Glutamatergic neuron (in vitro differentiated cells): ENCODE measurements around the gene TFRC. TPM values are rescaled to one million over a fixed set of nuclear protein-coding genes. Genes with fewer than 3 reads are reported as not detected.
"Not testable (repeated sequence)": the region's sequence is repeated elsewhere in the genome, so short reads cannot be mapped to it uniquely, and the experiment has no call there.

ENCODE experiments used
- DNase-seq: peaks from one replicate; pipeline ENCODE4 v3.0.0; 2022
- H3K27ac Mint-ChIP-seq: one replicate; pipeline ENCODE4 v1.8.0; 2020; ENCODE audit warnings: mild to moderate bottlenecking, mixed read lengths, inconsistent platforms; ENCODE audit not compliant: unreplicated experiment
- H3K27me3 Mint-ChIP-seq: one replicate; pipeline ENCODE4 v1.8.0; 2020; ENCODE audit warnings: mild to moderate bottlenecking, moderate library complexity, mixed read lengths, inconsistent platforms; ENCODE audit not compliant: unreplicated experiment
- H3K36me3 Mint-ChIP-seq: one replicate; pipeline ENCODE4 v1.8.0; 2020; ENCODE audit warnings: mild to moderate bottlenecking, mixed read lengths, inconsistent platforms; ENCODE audit not compliant: unreplicated experiment
- H3K4me1 Mint-ChIP-seq: one replicate; pipeline ENCODE4 v1.8.0; 2020; ENCODE audit warnings: mild to moderate bottlenecking, low read depth, mixed read lengths, inconsistent platforms; ENCODE audit not compliant: unreplicated experiment
- H3K4me3 Mint-ChIP-seq: one replicate; pipeline ENCODE4 v1.8.0; 2020; ENCODE audit warnings: mild to moderate bottlenecking, mixed read lengths, inconsistent platforms; ENCODE audit not compliant: unreplicated experiment
- H3K9me3 Mint-ChIP-seq: one replicate; pipeline ENCODE4 v1.8.0; 2020; ENCODE audit warnings: mild to moderate bottlenecking, moderate library complexity, mixed read lengths, inconsistent platforms; ENCODE audit not compliant: unreplicated experiment
- total RNA-seq: library from RNA; stranded (reverse); fragmentation: NEBNext Ultra II Directional; extraction: Animal tissue kit (Norgen Biotek cat#: 25700); gene quantifications from one replicate; pipeline ENCODE4 v1.2.1, GENCODE V29; 2021; ENCODE audit not compliant: unreplicated experiment
- TF ChIP-seq, protein P1 (sequence below): fragments of 200-600 bp; sonication (generic); IDR thresholded peaks from one replicate; pipeline ENCODE4 v1.5.0; 2021; ENCODE audit not compliant: partially characterized antibody, unreplicated experiment

The TFRC gene
- total RNA-seq, 1 donor from 2014 or later, result 35.8 TPM

- H3K4me1 Mint-ChIP-seq, result no peaks in the 10 kb centered on the region
- no peak overlapping the region for H3K27ac Mint-ChIP-seq
- H3K9me3 Mint-ChIP-seq, result peaks cover 6% of the 10 kb centered on the region
- no peak for DNase-seq
- TF ChIP-seq, protein P1, sequence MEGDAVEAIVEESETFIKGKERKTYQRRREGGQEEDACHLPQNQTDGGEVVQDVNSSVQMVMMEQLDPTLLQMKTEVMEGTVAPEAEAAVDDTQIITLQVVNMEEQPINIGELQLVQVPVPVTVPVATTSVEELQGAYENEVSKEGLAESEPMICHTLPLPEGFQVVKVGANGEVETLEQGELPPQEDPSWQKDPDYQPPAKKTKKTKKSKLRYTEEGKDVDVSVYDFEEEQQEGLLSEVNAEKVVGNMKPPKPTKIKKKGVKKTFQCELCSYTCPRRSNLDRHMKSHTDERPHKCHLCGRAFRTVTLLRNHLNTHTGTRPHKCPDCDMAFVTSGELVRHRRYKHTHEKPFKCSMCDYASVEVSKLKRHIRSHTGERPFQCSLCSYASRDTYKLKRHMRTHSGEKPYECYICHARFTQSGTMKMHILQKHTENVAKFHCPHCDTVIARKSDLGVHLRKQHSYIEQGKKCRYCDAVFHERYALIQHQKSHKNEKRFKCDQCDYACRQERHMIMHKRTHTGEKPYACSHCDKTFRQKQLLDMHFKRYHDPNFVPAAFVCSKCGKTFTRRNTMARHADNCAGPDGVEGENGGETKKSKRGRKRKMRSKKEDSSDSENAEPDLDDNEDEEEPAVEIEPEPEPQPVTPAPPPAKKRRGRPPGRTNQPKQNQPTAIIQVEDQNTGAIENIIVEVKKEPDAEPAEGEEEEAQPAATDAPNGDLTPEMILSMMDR, result no peak
- H3K27me3 Mint-ChIP-seq, result peaks cover 4% of the 10 kb centered on the region
- H3K36me3 Mint-ChIP-seq, result no peaks in the 10 kb centered on the region
- no peak overlapping the region for H3K4me3 Mint-ChIP-seq
Observed at GRCh38 chr3:196009456-196009855, 72.4 kb downstream of the TFRC start.

- H3K27ac Mint-ChIP-seq, result no peak overlapping the region
- no peak overlapping the region for H3K4me3 Mint-ChIP-seq
- TF ChIP-seq, protein P1, result no peak
- H3K4me1 Mint-ChIP-seq, result no peaks in the 10 kb centered on the region
- H3K36me3 Mint-ChIP-seq, result no peaks in the 10 kb centered on the region
- DNase-seq, result no peak
- H3K27me3 Mint-ChIP-seq, result peaks cover 4% of the 10 kb centered on the region
- peaks cover 6% of the 10 kb centered on the region for H3K9me3 Mint-ChIP-seq
Observed at GRCh38 chr3:196008929-196009328, 73.0 kb downstream of the TFRC start.

DNA sequence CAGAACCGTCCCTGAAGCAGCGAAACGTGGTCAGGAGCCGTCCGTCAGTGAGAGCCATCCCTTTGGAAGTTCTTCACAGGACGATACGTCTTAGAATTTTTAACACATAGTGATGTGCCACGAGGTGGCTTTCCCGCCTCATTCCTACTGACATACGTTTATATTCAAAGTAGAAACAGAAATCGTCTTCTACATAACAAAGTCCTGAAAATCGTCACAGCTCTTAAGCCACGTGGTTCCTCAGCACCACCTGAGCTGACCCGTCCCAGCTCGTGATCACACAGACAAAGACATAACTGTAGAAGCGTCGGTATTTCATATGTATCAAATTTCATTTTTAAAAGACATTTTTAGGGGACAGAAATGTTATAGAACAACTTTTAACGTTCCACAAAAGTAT, 73.5 kb downstream of the TFRC start:
- Mint-ChIP-seq H3K4me1 (no peaks in the 10 kb centered on the region), H3K9me3 (peaks cover 6% of the 10 kb centered on the region), H3K27me3 (peaks cover 4% of the 10 kb centered on the region), H3K36me3 (no peaks in the 10 kb centered on the region), H3K4me3 (no peak overlapping the region), H3K27ac (no peak overlapping the region)
- TF ChIP-seq, protein P1, result no peak
- no peak for DNase-seq

GRCh38 chr3:196007744-196008335, 74.0 kb downstream of the TFRC start:
- H3K27me3 Mint-ChIP-seq, result peaks cover 1% of the 10 kb centered on the region
- peaks cover 6% of the 10 kb centered on the region for H3K9me3 Mint-ChIP-seq
- H3K27ac Mint-ChIP-seq, result no peak overlapping the region
- no peak for DNase-seq
- no peaks in the 10 kb centered on the region for H3K4me1 Mint-ChIP-seq
- TF ChIP-seq, protein P1, result no peak
- no peak overlapping the region for H3K4me3 Mint-ChIP-seq
- no peaks in the 10 kb centered on the region for H3K36me3 Mint-ChIP-seq

DNA sequence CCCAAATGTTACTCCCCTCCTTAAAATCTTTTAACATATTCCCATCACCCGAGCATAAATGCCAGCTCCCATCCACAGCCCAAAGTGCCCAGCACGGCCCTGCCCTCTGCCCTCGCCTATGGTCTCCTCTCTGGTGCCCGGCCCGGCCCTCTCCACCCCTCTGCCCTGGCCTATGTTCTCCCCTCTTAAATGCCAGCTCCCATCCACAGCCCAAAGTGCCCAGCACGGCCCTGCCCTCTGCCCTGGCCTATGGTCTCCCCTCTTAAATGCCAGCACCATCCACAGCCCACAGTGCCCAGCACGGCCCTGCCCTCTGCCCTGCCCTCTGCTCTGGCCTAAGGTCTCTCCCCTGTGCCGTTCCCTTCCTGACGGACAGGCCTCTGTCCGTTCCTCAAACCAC, 76.6 kb downstream of the TFRC start:
- H3K27me3 Mint-ChIP-seq, H3K36me3 Mint-ChIP-seq, H3K4me3 Mint-ChIP-seq, H3K27ac Mint-ChIP-seq, DNase-seq, H3K4me1 Mint-ChIP-seq: not testable (repeated sequence)
- peaks cover 13% of the 10 kb centered on the region for H3K9me3 Mint-ChIP-seq

GRCh38 chr3:196004359-196005052, 77.4 kb downstream of the TFRC start:
- H3K36me3 Mint-ChIP-seq, H3K27me3 Mint-ChIP-seq, H3K9me3 Mint-ChIP-seq, H3K4me1 Mint-ChIP-seq, H3K4me3 Mint-ChIP-seq, DNase-seq, H3K27ac Mint-ChIP-seq: not testable (repeated sequence)
